Aorta (tissue), 5 donors: ENCODE data around the gene LAMC3. TPM values are rescaled to one million over a fixed set of nuclear protein-coding genes. Genes with fewer than 3 reads are reported as not detected.
"Not testable (repeated sequence)": the region's sequence is repeated elsewhere in the genome, so short reads cannot be mapped to it uniquely, and the experiment has no call there.

Experiments
- ATAC-seq: fragments of 200-7000 bp; cut with Tn5 transposase; one replicate; pipeline ENCODE4 v1.9.1; 2022; ENCODE audit warnings: moderate library complexity; ENCODE audit not compliant: low FRiP score
- DNase-seq, 2 donors: peaks; one replicate each; pipeline ENCODE4 v3.0.0-alpha.2; 2020
- H3K27ac ChIP-seq, 2 donors: one replicate each; pipeline ENCODE4 v1.5.1; 2013; ENCODE audit warnings: low read length in 2 of 2, mild to moderate bottlenecking in 2 of 2, moderate library complexity in 2 of 2, control low read depth in 1 of 2, inconsistent platforms in 1 of 2, low read depth in 1 of 2
- H3K27me3 ChIP-seq, 2 donors: one replicate each; pipeline ENCODE4 v1.6.1; 2013; ENCODE audit warnings: control low read depth in 1 of 2, low read length in 1 of 2, mild to moderate bottlenecking in 1 of 2, moderate library complexity in 1 of 2; ENCODE audit not compliant: insufficient read depth in 2 of 2, control insufficient read depth in 1 of 2
- H3K36me3 ChIP-seq, 2 donors: one replicate each; pipeline ENCODE4 v1.6.1; 2013; ENCODE audit warnings: control low read depth in 1 of 2, low read length in 1 of 2, mild to moderate bottlenecking in 1 of 2; ENCODE audit not compliant: insufficient read depth in 2 of 2, control insufficient read depth in 1 of 2
- H3K4me1 ChIP-seq, 2 donors: one replicate each; pipeline ENCODE4 v1.6.1; 2013; ENCODE audit warnings: low read length in 2 of 2, control low read depth in 1 of 2, mild to moderate bottlenecking in 1 of 2, moderate library complexity in 1 of 2; ENCODE audit not compliant: insufficient read depth in 2 of 2, control insufficient read depth in 1 of 2
- H3K4me3 ChIP-seq, 2 donors: one replicate each; pipeline ENCODE4 v1.5.1; 2013; ENCODE audit warnings: low read length in 2 of 2, control low read depth in 1 of 2, mild to moderate bottlenecking in 1 of 2
- H3K9me3 ChIP-seq: one replicate; pipeline ENCODE4 v1.6.1; 2013; ENCODE audit warnings: mild to moderate bottlenecking, low read length; ENCODE audit not compliant: control insufficient read depth
- WGBS, 2 donors: extraction: QIAGEN DNeasy Blood & Tissue Kit; methylation state at CpG; one replicate each; pipeline ENCODE4 v1.1.7; 2013; 5-methylcytosine and 5-hydroxymethylcytosine counted together
- intact Hi-C, 2 donors: fragments of 100-400 bp; cut with DNase I; formaldehyde crosslinking; loops; one replicate each; pipeline versions ENCODE4 v1.14.2 to v1.15.0; 2022
- polyA plus RNA-seq, 2 donors: library from polyadenylated mRNA; stranded (reverse); fragments of 200-250 nt; gene quantifications; one replicate each; pipeline ENCODE4 v1.2.3, GENCODE V29; 2013
- total RNA-seq, 2 donors: library from RNA; stranded (reverse); fragmentation: NEBNext Ultra II Directional; extraction: Animal tissue kit (Norgen Biotek cat#: 25700); gene quantifications; one replicate each; pipeline ENCODE4 v1.2.1, GENCODE V29; 2021
- donor health status: healthy with polysubstance abuse.
- donor health status: Bipolar disorder and iron deficiency.
- donor health status: DM: no; HTN: no; CAD: no.
- donor health status: DM: no; HTN: no; CAD: no.
- donor health status: DM: yes; HTN: yes; CAD: no.

LAMC3 gene
- total and polyA plus RNA-seq, 4 donors, result 0.32 to 1.3 (median 0.74) TPM

- Histone ChIP-seq H3K4me3 (peak overlapping the region; percentile 42 to 43), H3K27ac (peak overlapping the region in 1 of 2 donors; percentile 2), H3K9me3 (no peaks in the 10 kb centered on the region), H3K36me3 (no peaks in the 10 kb centered on the region), H3K27me3 (no peaks in the 10 kb centered on the region), H3K4me1 (no peaks in the 10 kb centered on the region)
- ATAC-seq, result no peak
- no peak for DNase-seq
- 19 to 24% methylated on average over 19 of the region's 19 CpGs for WGBS, 2 donors
- intact Hi-C loops, result no loop called here
Measured at GRCh38 chr9:131097126-131097947, 88.4 kb downstream of the LAMC3 start.

GRCh38 chr9:131097948-131098278 is 88.9 kb downstream of the LAMC3 start:
- ATAC-seq (no peak), DNase-seq (no peak)
- no peaks in the 10 kb centered on the region for H3K27me3 ChIP-seq
- H3K36me3 ChIP-seq, result no peaks in the 10 kb centered on the region
- H3K9me3 ChIP-seq, result no peaks in the 10 kb centered on the region
- H3K4me3 ChIP-seq, result no peak overlapping the region
- 33 to 49% methylated on average over 8 of the region's 8 CpGs for WGBS, 2 donors
- intact Hi-C loops, result no loop called here
- H3K27ac ChIP-seq, result no peak overlapping the region
- no peaks in the 10 kb centered on the region for H3K4me1 ChIP-seq

GRCh38 chr9:131098391-131099101 is 89.6 kb downstream of the LAMC3 start:
- 70 to 76% methylated on average over 13 of the region's 13 CpGs for WGBS, 2 donors

GRCh38 chr9:131099102-131099606 is 90.2 kb downstream of the LAMC3 start:
- 71 to 75% methylated on average over 8 of the region's 8 CpGs for WGBS, 2 donors
- Histone ChIP-seq H3K4me1 (no peaks in the 10 kb centered on the region), H3K36me3 (no peaks in the 10 kb centered on the region), H3K27ac (no peak overlapping the region), H3K9me3 (no peaks in the 10 kb centered on the region), H3K4me3 (no peak overlapping the region), H3K27me3 (no peaks in the 10 kb centered on the region)
- intact Hi-C loops, result no loop called here
- no peak for DNase-seq
- ATAC-seq, result no peak

More at GRCh38 chr9:131098391-131099101, 89.6 kb downstream of the LAMC3 start:
- no peaks in the 10 kb centered on the region for H3K36me3 ChIP-seq
- no peaks in the 10 kb centered on the region for H3K4me1 ChIP-seq
- ATAC-seq (no peak), DNase-seq (no peak)
- H3K4me3 ChIP-seq, result no peak overlapping the region
- intact Hi-C loops, result no loop called here
- peak overlapping the region in 1 of 2 donors; percentile 3 for H3K27ac ChIP-seq
- no peaks in the 10 kb centered on the region for H3K9me3 ChIP-seq
- no peaks in the 10 kb centered on the region for H3K27me3 ChIP-seq

- ATAC-seq, H3K4me1 ChIP-seq, H3K27ac ChIP-seq, H3K4me3 ChIP-seq, intact Hi-C loops, DNase-seq, H3K27me3 ChIP-seq, H3K9me3 ChIP-seq, H3K36me3 ChIP-seq: not testable (repeated sequence)
- 93 to 94% methylated on average over 8 of the region's 8 CpGs for WGBS, 2 donors
Measured at GRCh38 chr9:131099845-131100244, 90.9 kb downstream of the LAMC3 start.

GRCh38 chr9:131100445-131100844 is 91.5 kb downstream of the LAMC3 start:
- intact Hi-C loops, result no loop called here
- DNase-seq (no peak), ATAC-seq (no peak)
- H3K4me1 ChIP-seq, result no peaks in the 10 kb centered on the region
- H3K27me3 ChIP-seq, result no peaks in the 10 kb centered on the region
- no peaks in the 10 kb centered on the region for H3K36me3 ChIP-seq
- no peak overlapping the region for H3K4me3 ChIP-seq
- 30 to 31% methylated on average over 9 of the region's 9 CpGs for WGBS, 2 donors
- H3K27ac ChIP-seq, result no peak overlapping the region
- H3K9me3 ChIP-seq, result no peaks in the 10 kb centered on the region

- Histone ChIP-seq H3K36me3 (no peaks in the 10 kb centered on the region), H3K27ac (no peak overlapping the region), H3K4me1 (no peaks in the 10 kb centered on the region), H3K9me3 (no peaks in the 10 kb centered on the region), H3K4me3 (no peak overlapping the region), H3K27me3 (no peaks in the 10 kb centered on the region)
- ATAC-seq (no peak), DNase-seq (no peak)
- intact Hi-C loops, result no loop called here
- 95% methylated on average over 11 of the region's 11 CpGs for WGBS, 2 donors
Measured at GRCh38 chr9:131101207-131101964, 92.4 kb downstream of the LAMC3 start.

- Histone ChIP-seq H3K9me3 (no peaks in the 10 kb centered on the region), H3K27ac (no peak overlapping the region), H3K27me3 (no peaks in the 10 kb centered on the region), H3K36me3 (no peaks in the 10 kb centered on the region), H3K4me3 (no peak overlapping the region), H3K4me1 (no peaks in the 10 kb centered on the region)
- WGBS, 2 donors, result 83 to 85% methylated on average over 9 of the region's 9 CpGs
- no peak for DNase-seq
- intact Hi-C loops, result no loop called here
- no peak for ATAC-seq
Measured at GRCh38 chr9:131103024-131103423, 94.0 kb downstream of the LAMC3 start.
